Transverse colon (tissue), 3 donors: ENCODE measurements around the gene TTLL4.

Source experiments
- POLR2A ChIP-seq: fragments of 450-650 bp; IDR thresholded peaks from one replicate; pipeline ENCODE4 v1.6.1; 2016; ENCODE audit warnings: antibody characterized with exemption, mild to moderate bottlenecking, moderate library complexity
- TF ChIP-seq, protein P1 (sequence below), 5 experiments: fragments of 200-600 bp in 3 of 5; fragments of 450-650 bp in 2 of 5; sonication (generic) in 3 of 5; IDR thresholded peaks; 1 replicate in 2 of 5; 2 replicates in 3 of 5; pipeline ENCODE4 v1.5.1; 2016 to 2017; ENCODE audit warnings: antibody characterized with exemption in 5 of 5, inconsistent platforms in 3 of 5, mild to moderate bottlenecking in 2 of 5, moderate library complexity in 1 of 5

GRCh38 chr2:218701806-218702205 is 8.8 kb upstream of the TTLL4 start:
- TF ChIP-seq, protein P1, sequence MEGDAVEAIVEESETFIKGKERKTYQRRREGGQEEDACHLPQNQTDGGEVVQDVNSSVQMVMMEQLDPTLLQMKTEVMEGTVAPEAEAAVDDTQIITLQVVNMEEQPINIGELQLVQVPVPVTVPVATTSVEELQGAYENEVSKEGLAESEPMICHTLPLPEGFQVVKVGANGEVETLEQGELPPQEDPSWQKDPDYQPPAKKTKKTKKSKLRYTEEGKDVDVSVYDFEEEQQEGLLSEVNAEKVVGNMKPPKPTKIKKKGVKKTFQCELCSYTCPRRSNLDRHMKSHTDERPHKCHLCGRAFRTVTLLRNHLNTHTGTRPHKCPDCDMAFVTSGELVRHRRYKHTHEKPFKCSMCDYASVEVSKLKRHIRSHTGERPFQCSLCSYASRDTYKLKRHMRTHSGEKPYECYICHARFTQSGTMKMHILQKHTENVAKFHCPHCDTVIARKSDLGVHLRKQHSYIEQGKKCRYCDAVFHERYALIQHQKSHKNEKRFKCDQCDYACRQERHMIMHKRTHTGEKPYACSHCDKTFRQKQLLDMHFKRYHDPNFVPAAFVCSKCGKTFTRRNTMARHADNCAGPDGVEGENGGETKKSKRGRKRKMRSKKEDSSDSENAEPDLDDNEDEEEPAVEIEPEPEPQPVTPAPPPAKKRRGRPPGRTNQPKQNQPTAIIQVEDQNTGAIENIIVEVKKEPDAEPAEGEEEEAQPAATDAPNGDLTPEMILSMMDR (IDR thresholded peaks at IDR 0.05), result no peak
- TF ChIP-seq POLR2A, result no peak
